HG03457 (cell line): Measurements from ENCODE around the gene ZNF558.

ENCODE experiments used
- ATAC-seq: cut with Tn5 transposase; IDR thresholded peaks from one replicate; pipeline ENCODE4 v1.9.1; 2021; ENCODE audit warnings: moderate number of reproducible peaks; ENCODE audit not compliant: unreplicated experiment

The ZNF558 gene

DNA sequence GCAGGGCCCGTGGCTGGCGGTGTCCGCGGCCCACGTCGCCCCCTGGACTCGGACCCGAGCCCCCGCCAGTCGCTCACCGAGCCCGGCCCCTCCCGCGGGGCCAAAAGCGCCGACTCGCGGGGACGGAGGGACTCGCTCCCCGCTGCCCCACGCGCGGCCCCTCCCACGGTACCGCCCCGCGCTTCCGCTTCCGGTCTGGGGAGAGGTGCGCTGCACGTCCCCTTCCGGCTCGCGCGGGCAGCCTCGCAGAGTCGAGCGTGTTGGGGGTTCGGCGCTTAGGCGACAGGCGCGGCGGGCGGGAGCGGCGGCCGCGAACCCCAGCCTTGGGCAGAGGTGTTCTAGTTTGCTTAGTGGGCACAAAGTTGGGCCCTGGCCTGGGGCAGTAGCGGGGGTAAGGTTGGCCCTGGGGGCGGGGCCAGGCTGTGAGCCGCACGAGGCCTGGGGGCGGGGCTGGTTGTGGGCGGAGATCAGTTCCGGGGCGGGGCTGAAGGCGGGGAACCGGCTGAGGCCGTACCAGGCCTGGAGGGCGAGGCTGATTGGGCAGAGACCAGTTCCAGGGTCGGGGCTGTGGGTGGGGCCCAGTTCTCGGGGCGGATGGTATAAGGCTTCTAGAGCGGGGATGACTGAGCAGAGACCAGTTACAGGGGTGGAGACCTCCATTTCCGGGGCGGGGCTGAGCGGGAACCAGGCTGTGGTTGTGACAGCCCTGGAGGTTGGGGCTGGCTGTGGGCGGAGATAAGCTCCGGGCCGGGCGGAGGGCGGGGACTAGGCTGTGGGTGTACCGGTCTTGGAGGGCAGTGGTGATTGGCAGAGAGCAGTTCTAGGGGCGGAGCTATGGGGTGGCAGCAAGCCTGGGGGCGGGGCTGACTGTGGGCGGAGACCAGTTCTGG is at the start of gene ZNF558, which contains the start of gene MBD3L1:
Gene ZNF558, minus strand, starts transcription at position 173 of the 890 bp plus-strand sequence. CDS start 9,645 bp downstream, outside the sequence.
Gene MBD3L1, plus strand, starts transcription at position 246 of the 890 bp plus-strand sequence. CDS start 10,302 bp downstream, outside the sequence.
- peak; percentile 75 for ATAC-seq

DNA sequence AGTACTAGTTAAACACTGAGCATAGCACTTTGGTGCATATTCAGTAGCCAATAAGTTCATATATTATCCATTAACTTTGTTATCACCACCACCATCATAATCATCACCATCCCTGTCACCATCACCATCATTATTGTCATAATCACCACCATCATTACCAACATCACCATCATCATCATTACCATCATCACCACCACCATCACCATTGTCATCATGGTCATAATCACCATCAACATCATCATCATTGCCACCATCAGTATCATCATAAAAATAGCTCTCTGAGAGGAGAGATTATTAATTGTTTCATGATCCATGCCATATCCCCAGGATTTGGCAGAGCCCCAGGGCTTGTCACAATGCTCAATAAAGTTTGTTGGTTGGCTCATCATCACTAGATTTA is 49.4 kb upstream of the ZNF558 start:
- no peak for ATAC-seq

GRCh38 chr19:8880868-8881488 is 48.9 kb upstream of the ZNF558 start:
- no peak for ATAC-seq

DNA sequence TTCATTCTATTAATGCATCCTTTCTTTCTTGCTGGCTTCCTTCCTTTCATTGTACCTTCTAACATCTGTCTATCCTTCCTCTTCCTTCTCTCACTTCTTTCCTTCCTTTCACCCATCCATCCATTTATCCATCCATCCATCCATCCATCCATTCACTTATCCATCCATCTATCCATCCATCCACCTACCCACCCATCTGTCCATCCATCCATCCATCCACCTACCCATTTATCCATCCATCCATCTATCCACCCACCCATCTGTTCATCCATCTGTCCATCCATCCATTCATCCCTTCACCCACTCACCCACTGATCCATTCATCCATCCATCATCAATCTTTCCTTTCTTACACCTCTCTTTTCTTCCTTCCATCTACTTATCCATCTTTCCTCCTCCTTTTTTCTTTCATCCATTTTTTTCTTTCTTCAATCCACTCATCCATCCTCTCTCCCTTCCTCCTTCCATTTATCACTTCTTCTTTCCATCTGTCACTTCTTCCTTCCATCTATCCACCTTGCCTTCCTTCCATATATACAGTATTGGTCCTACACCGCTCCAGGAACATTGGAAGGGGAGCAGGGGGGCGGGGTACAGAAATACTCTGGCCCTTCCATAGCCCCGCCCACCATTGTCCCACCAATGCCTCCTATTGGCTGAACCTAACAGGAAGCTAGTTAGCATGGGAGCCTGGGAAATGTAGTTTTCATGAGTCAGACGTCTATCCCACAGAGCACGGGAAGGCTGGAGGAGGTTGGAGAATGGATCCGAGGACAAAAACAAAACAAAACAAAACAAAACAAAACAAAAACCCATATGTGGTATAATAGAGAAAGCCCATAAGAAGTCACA is 46.0 kb upstream of the ZNF558 start:
- ATAC-seq: no peak

DNA sequence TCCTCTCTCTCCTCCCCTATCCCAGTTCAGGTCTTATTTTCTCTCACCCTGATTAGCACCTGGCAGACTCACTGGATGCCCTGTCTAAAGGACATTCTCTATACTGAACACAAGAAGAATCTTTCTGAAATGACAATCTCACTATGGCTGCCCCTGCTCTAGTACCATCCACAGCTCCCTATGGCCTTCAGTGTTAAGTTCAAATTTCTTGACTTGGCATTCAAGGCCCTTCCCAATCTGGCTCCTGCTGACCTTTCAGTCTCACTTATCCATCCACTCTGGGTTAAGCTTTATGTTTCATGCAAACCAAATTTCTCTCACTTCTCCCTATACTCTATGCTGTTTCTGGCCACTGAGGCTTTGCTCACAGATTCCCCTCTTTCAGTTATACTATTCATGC is 34.2 kb upstream of the ZNF558 start:
- ATAC-seq: no peak

DNA sequence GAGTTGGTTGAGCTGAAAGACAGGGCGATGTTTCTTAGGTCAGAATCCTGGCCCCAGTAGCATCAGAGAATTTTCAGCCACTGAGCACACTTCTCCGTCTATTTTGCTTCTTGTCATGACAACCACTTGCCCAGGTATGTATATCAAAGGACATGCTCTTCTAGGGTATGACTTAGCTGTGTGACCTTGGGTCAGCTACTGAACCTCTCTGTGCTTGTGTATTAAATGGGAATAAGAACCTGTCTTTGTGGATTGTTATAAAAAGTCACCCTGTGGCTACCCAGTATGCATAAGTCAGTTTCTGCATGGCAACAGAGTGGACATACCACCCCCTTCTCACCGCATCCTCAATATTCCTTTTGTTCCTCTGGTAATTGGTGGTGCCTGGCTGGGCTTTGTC is 26.2 kb upstream of the ZNF558 start:
- no peak for ATAC-seq

- no peak for ATAC-seq
Measured at GRCh38 chr19:8850488-8850887, 18.4 kb upstream of the ZNF558 start.

DNA sequence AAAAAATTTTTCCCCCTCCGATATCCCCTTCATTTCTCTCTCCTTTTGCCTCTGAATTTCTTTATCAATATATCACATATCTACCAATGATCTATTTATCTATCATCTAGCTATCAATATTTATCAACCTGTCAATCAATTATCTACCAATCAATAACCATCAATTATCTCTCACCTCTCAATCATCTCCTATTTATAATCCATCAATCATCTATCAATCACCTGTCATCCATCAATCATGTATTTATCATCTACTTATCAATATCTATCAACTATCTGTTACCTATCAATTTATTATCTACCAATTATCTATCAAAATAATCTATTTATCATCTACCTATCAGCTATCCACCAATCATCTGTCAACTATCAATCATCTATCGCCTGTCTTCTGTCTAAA is 17.1 kb upstream of the ZNF558 start:
- no peak for ATAC-seq

DNA sequence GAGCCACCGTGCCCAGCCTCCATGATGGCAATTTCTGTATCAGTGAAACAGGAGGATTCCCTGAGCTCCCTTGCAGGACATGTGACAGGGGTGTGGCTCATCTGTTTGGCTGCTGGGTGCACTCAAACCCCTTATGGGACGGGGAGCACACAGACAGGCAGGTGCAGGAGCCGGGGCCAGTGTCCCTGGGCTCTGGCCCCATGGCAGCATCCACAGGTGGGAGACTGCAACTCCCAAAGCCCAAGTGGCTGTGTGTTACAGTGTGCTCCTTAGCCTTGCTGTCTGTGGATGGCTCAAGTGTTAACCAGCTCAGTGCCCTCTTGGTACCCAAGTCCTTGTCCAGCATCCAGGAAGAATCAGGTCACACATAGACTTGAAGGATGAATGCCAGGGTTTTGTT is 14.7 kb upstream of the ZNF558 start:
- ATAC-seq: no peak

DNA sequence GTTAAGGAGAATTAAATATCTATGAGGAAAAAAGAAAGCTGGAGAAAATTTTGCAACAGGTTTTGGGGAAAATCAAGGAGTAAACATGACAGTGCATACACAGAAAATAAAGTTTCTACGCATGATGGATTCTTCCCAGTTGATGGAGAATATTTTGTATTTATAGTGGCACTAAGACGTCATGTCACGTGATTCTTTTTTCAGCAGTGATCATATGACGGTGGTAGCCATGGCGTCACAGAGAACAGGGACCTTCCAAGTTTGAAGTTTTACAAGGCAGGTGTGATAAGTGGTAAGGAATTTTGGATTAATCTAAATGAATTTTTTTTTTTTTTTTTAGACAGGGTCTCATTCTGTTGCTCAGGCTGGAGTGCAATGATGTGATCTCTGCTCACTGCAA is 8.6 kb upstream of the ZNF558 start:
- ATAC-seq: no peak

- ATAC-seq: no peak
Measured at GRCh38 chr19:8835877-8836276, 3.8 kb upstream of the ZNF558 start.

GRCh38 chr19:8835446-8835845 is 3.3 kb upstream of the ZNF558 start:
- no peak for ATAC-seq

DNA sequence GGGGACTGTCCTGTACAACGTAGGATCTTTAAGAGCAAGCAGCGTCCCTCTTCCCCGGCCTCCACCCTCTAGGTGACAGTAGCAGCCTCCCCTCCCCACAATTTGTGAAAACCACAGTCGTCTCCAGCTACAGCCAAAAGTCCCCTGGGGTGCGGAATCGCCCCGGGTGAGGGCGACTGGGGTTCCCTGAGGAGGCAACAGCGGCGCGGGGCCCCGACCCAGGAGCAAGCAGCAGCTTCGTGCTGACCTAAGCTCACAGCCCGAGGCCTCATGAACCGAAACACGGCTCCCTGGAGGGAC is 322 bp downstream of the ZNF558 start:
- ATAC-seq: no peak

DNA sequence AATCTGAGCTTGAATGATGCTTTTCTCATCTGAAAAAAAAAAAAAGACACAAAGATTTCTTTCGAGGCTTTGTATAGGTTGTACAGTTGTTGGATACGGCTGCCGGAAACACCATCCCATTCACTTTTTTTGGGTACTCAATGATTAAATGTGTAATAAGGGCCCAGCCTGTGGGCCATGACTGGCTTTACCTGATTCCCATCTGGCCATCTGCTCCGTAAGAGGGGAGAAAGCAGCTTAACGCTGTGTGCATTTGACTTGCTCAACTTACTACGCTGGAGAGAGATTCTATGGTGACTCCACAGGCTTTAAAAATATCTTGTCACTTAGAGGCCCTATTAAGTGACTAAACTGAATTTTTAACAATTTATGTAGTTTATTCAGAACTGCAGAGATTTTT is 731 bp downstream of the ZNF558 start:
- no peak for ATAC-seq

- ATAC-seq: no peak
Measured at GRCh38 chr19:8827277-8827676, 4.8 kb downstream of the ZNF558 start.

GRCh38 chr19:8826371-8826770 is 5.7 kb downstream of the ZNF558 start:
- ATAC-seq: no peak

DNA sequence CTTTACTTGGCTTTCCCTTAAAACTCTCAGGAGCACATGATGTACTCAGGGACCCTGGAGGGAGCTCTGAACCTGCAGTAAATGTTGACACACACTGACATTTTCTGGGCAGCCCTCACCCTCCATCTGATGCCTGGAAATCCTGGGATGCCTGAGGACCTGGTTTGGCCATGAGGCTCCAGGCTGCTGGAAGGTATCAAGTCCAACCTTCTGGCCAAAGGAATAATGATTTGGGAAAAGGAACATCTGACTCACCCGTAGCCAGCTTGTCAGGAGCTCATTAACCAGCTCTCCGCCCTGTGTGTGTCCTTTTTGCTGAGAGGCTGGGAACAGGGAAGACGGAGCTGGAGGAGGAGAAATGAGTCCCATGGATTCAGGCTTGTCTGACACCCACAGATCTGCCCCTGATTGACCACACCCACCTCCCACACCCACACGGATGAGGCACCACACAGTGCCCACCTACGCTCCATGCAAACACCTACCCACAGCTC is 10.3 kb downstream of the ZNF558 start:
- ATAC-seq: no peak

GRCh38 chr19:8820234-8820633 is 11.9 kb downstream of the ZNF558 start:
- no peak for ATAC-seq

- no peak for ATAC-seq
Measured at GRCh38 chr19:8815780-8816179, 16.3 kb downstream of the ZNF558 start.

DNA sequence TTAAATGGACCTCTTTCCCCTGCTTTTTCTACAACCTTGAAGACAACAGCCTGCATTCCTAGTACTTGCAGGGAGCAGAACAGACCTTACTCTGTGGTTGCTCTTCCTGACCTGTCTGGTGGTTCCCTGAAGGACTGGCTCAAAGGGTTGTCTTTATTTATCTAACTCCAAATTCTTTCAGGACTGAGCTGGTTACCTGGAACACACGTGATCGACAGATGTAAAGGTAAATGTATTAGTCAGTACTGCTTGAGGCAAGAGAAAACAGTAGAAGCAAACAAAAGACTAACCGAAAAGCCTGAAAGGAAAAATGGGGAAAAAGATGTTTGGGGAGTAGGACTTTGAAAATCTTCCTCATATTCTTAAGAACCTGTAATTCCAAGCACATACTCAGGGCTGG is 17.9 kb downstream of the ZNF558 start:
- no peak for ATAC-seq
